Endothelial cell (in vitro differentiated cells): ENCODE results near the gene TECPR1. TPM values are rescaled to one million over a fixed set of nuclear protein-coding genes. Genes with fewer than 3 reads are reported as not detected.

Experiments
- DNase-seq: peaks from one replicate; pipeline ENCODE4 v3.0.0; 2021; ENCODE audit warnings: low spot score
- H3K27ac Mint-ChIP-seq: one replicate; pipeline ENCODE4 v1.8.0; 2021; ENCODE audit warnings: mixed read lengths, inconsistent platforms; ENCODE audit not compliant: unreplicated experiment
- H3K27me3 Mint-ChIP-seq: one replicate; pipeline ENCODE4 v1.8.0; 2021; ENCODE audit warnings: mild to moderate bottlenecking, moderate library complexity, mixed read lengths, inconsistent platforms; ENCODE audit not compliant: unreplicated experiment
- H3K36me3 Mint-ChIP-seq: one replicate; pipeline ENCODE4 v1.8.0; 2021; ENCODE audit warnings: mild to moderate bottlenecking, low read depth, mixed read lengths, inconsistent platforms; ENCODE audit not compliant: unreplicated experiment
- H3K4me1 Mint-ChIP-seq: one replicate; pipeline ENCODE4 v1.8.0; 2021; ENCODE audit warnings: mild to moderate bottlenecking, mixed read lengths, inconsistent platforms; ENCODE audit not compliant: unreplicated experiment
- H3K4me3 Mint-ChIP-seq: one replicate; pipeline ENCODE4 v1.8.0; 2021; ENCODE audit warnings: mild to moderate bottlenecking, mixed read lengths, inconsistent platforms; ENCODE audit not compliant: unreplicated experiment
- H3K9me3 Mint-ChIP-seq: one replicate; pipeline ENCODE4 v1.8.0; 2021; ENCODE audit warnings: mixed read lengths, inconsistent platforms; ENCODE audit not compliant: unreplicated experiment
- total RNA-seq: library from RNA; stranded (reverse); fragmentation: NEBNext Ultra II Directional; extraction: Animal tissue kit (Norgen Biotek cat#: 25700); gene quantifications from one replicate; pipeline ENCODE4 v1.2.1, GENCODE V29; 2021; ENCODE audit not compliant: unreplicated experiment
- TF ChIP-seq, protein P1 (sequence below): fragments of 200-600 bp; sonication (generic); IDR thresholded peaks from one replicate; pipeline ENCODE4 v1.5.0; 2021; ENCODE audit warnings: antibody characterized with exemption; ENCODE audit not compliant: unreplicated experiment

Gene TECPR1
- total RNA-seq, 1 donor from 2014 or later = 129 TPM

DNA sequence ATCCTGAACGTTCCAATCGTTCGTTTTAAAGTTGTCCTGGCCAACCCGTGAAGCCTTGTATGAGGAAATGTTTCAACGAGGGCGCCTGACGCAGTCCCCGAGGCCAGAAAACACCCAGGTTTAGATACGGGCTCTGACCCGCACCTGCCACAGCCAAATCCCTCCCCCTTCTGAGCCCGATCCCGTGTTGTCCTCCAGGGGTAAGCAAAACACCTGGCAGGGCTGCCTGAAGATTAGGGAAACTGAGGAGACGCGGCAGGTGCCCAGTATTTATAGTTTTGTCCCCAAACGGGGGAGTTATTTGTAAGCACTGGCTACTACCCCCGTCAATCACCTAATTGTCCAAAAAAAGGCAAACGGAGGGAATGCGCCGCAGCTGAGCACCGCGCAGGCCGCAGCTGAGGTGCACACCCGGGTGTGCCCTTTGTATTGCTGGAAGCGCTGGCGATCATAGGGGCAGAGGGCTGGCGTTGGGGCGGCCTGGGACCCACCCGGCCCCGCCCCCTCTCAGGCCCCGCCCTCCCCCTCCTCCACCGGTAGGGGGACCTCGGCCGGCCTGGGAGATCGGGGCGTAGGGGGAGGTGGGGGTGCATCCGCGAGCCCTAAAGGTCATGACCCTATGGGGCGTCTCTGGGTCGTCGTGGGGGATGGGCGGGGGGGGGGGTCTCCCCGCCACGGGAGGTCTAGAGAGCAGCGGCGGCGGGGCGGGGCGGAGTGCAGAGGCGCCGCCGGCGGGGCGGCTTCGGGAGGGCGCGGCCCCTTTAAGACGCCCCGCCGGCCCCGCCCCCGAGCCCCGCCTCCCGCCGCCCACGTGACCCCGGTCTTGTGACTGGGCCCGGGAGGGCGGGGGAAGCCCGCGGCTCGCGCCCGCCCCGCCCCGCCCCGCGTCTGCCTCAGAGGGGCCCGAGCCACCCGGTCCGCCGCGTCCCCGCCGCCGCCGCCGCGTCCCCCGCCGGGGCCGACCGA, 29.0 kb upstream of the TECPR1 start, which contains the start of gene BRI3:
Gene BRI3, plus strand, starts transcription at position 896 of the 966 bp plus-strand sequence. CDS start 110 bp downstream, outside the sequence.
- no peaks in the 10 kb centered on the region for H3K9me3 Mint-ChIP-seq
- peak within 1 kb of the TSS; percentile 97 for H3K4me3 Mint-ChIP-seq
- H3K27ac Mint-ChIP-seq = peak within 1 kb of the TSS; percentile 80
- TF ChIP-seq, protein P1, sequence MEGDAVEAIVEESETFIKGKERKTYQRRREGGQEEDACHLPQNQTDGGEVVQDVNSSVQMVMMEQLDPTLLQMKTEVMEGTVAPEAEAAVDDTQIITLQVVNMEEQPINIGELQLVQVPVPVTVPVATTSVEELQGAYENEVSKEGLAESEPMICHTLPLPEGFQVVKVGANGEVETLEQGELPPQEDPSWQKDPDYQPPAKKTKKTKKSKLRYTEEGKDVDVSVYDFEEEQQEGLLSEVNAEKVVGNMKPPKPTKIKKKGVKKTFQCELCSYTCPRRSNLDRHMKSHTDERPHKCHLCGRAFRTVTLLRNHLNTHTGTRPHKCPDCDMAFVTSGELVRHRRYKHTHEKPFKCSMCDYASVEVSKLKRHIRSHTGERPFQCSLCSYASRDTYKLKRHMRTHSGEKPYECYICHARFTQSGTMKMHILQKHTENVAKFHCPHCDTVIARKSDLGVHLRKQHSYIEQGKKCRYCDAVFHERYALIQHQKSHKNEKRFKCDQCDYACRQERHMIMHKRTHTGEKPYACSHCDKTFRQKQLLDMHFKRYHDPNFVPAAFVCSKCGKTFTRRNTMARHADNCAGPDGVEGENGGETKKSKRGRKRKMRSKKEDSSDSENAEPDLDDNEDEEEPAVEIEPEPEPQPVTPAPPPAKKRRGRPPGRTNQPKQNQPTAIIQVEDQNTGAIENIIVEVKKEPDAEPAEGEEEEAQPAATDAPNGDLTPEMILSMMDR = peak; percentile 81
- H3K36me3 Mint-ChIP-seq = peaks cover 13% of the 10 kb centered on the region
- H3K4me1 Mint-ChIP-seq = peaks cover 30% of the 10 kb centered on the region
- peaks cover 15% of the 10 kb centered on the region for H3K27me3 Mint-ChIP-seq
- DNase-seq = peak; percentile 91

DNA sequence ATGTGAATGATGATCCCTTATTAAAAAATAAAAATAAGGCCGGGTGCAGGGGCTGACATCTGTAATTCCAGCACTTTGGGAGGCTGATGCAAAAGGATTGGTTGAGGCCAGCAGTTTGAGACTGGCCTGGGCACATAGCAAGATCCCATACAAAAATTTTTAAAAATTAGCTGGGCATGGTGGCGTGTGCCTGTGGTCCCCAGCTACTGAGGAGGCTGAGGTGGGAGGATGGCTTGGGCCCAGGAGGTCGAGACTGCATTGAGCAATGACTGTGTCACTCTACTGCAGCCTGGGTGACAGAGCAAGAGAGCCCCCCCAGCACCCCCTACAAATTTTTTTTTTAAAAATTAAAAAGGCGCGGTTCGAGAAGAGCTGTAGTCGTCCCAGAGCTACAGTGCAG, 28.3 kb upstream of the TECPR1 start:
- peak overlapping the region; percentile 56 for H3K4me3 Mint-ChIP-seq
- H3K27ac Mint-ChIP-seq = no peak overlapping the region
- no peak for DNase-seq
- TF ChIP-seq, protein P1 = no peak
- peaks cover 30% of the 10 kb centered on the region for H3K4me1 Mint-ChIP-seq
- H3K36me3 Mint-ChIP-seq = peaks cover 13% of the 10 kb centered on the region
- H3K27me3 Mint-ChIP-seq = peaks cover 15% of the 10 kb centered on the region
- no peaks in the 10 kb centered on the region for H3K9me3 Mint-ChIP-seq

DNA sequence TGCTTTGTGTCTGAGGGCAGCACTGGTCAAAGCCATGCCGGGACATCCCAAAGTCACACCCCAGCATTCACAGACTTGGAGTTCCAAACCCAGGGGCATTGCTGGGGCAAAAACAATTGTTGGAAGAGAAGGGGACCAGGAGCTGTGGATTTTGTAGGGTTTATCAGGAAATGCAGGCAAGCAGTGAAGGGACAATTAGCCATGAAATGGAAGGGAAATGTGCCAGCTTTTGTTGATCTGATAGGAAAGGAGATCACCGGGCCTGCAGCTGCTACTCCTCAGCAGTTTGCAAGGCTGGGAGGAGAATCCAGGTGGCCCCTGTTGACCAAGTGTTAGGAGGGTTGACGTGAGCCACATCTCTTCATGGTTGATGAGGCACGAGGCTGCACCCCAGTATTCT, 26.9 kb upstream of the TECPR1 start:
- DNase-seq = no peak
- TF ChIP-seq, protein P1 = no peak
- peaks cover 15% of the 10 kb centered on the region for H3K27me3 Mint-ChIP-seq
- H3K36me3 Mint-ChIP-seq = peaks cover 8% of the 10 kb centered on the region
- H3K4me3 Mint-ChIP-seq = no peak overlapping the region
- H3K4me1 Mint-ChIP-seq = peaks cover 20% of the 10 kb centered on the region
- H3K9me3 Mint-ChIP-seq = no peaks in the 10 kb centered on the region
- H3K27ac Mint-ChIP-seq = no peak overlapping the region

DNA sequence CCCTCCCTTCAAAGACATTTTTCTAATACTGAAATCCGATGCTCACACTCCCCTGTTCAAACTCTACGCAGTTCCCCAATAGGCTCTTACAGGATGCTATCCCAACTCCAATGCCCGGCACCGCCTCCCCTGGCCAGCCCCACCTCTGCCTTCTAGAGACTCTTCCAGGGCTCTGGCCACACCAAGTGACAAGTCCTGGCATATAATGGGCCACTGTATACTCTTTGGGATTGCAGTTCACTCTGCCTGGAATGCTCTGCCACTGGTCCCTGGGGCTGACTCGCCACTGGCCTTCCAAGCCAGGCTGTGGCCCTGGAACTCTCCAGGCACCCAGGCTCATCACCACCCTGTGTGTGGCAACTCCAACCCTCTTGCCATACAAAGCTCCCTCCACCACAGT, 26.4 kb upstream of the TECPR1 start:
- DNase-seq = no peak
- peaks cover 17% of the 10 kb centered on the region for H3K27me3 Mint-ChIP-seq
- no peaks in the 10 kb centered on the region for H3K9me3 Mint-ChIP-seq
- H3K27ac Mint-ChIP-seq = no peak overlapping the region
- peaks cover 8% of the 10 kb centered on the region for H3K36me3 Mint-ChIP-seq
- TF ChIP-seq, protein P1 = no peak
- no peak overlapping the region for H3K4me3 Mint-ChIP-seq
- peaks cover 20% of the 10 kb centered on the region for H3K4me1 Mint-ChIP-seq

DNA sequence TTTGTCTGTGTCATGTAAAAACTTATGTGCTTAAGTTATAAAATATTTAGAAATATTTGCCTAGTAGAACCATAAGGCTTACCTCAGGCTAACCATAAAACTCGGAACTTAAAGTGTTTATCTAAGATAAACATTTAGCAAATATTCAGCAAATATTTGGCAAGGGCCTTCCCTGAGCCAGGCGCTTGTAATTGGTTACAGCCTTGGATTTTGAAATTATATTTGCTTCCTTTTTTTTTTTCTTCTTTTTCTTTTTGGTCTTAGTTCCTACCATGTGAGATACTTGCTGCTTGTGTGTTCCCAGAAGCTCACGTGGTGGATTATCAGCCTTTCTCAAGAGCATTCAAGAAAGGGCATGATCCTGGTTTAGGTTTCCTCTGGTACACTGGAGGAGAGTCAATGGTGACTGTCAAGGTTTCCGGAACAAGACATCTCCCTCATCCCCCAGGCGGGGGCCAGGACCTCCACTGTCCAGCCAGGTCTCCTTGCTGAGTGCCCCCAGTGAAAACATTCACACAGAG, 24.3 kb upstream of the TECPR1 start:
- Mint-ChIP-seq H3K36me3 (no peaks in the 10 kb centered on the region), H3K27ac (no peak overlapping the region), H3K9me3 (no peaks in the 10 kb centered on the region), H3K4me3 (no peak overlapping the region), H3K4me1 (peaks cover 7% of the 10 kb centered on the region), H3K27me3 (peaks cover 8% of the 10 kb centered on the region)
- TF ChIP-seq, protein P1 = no peak
- DNase-seq = no peak
